Neuronal stem cell (in vitro differentiated cells): ENCODE results near the gene CHST15.

Source experiments
- DNase-seq: peaks from one replicate; pipeline ENCODE4 v3.0.0-alpha.2; 2013; ENCODE audit warnings: low spot score
- H2AFZ ChIP-seq: one replicate; pipeline ENCODE4 v1.6.1; 2013; ENCODE audit warnings: mild to moderate bottlenecking, low read length, inconsistent platforms
- H2AK5ac ChIP-seq: 2 replicates; pipeline ENCODE4 v1.6.1; 2013; ENCODE audit warnings: low read depth, mild to moderate bottlenecking, inconsistent platforms, low read length, moderate library complexity, mixed read lengths
- H2BK120ac ChIP-seq: 2 replicates; pipeline ENCODE4 v1.6.1; 2013; ENCODE audit warnings: low read depth, mild to moderate bottlenecking, inconsistent platforms, low read length, moderate library complexity, mixed read lengths
- H2BK12ac ChIP-seq: one replicate; pipeline ENCODE4 v1.6.1; 2013; ENCODE audit warnings: low read length, inconsistent platforms
- H2BK15ac ChIP-seq: 2 replicates; pipeline ENCODE4 v1.6.1; 2013; ENCODE audit warnings: mild to moderate bottlenecking, low read length, inconsistent platforms, mixed read lengths
- H2BK5ac ChIP-seq: one replicate; pipeline ENCODE4 v1.6.1; 2013; ENCODE audit warnings: inconsistent platforms, mild to moderate bottlenecking, low read length, moderate library complexity
- H3K14ac ChIP-seq: one replicate; pipeline ENCODE4 v1.6.1; 2013; ENCODE audit warnings: low read length, inconsistent platforms
- H3K18ac ChIP-seq: 2 replicates; pipeline ENCODE4 v1.6.1; 2013; ENCODE audit warnings: low read length, inconsistent platforms
- H3K23ac ChIP-seq: 2 replicates; pipeline ENCODE4 v1.6.1; 2013; ENCODE audit warnings: low read depth, mild to moderate bottlenecking, mixed read lengths, low read length, inconsistent platforms; ENCODE audit not compliant: poor library complexity
- H3K27ac ChIP-seq: replicated peaks from 3 replicates; pipeline ENCODE4 v1.5.1; 2013; ENCODE audit warnings: low read length, inconsistent platforms
- H3K27me3 ChIP-seq, 3 experiments: 2 replicates each; pipeline ENCODE4 v1.6.1; 2013; ENCODE audit warnings: low read length in 3 of 3, mild to moderate bottlenecking in 2 of 3, inconsistent platforms in 1 of 3, low read depth in 1 of 3, mixed read lengths in 1 of 3, moderate library complexity in 1 of 3; ENCODE audit not compliant: control insufficient read depth in 3 of 3, insufficient read depth in 3 of 3
- H3K36me3 ChIP-seq, 2 donors: replicated peaks in 1 of 2; 2 replicates each; pipeline ENCODE4 v1.6.1; 2013; ENCODE audit warnings: low read length in 2 of 2; ENCODE audit not compliant: control insufficient read depth in 2 of 2, insufficient read depth in 2 of 2
- H3K4ac ChIP-seq: 2 replicates; pipeline ENCODE4 v1.6.1; 2013; ENCODE audit warnings: inconsistent platforms, mild to moderate bottlenecking, low read length, moderate library complexity
- H3K4me1 ChIP-seq, 2 donors: 1 replicate in 1 of 2; 2 replicates in 1 of 2; pipeline ENCODE4 v1.6.1; 2013; ENCODE audit warnings: low read length in 2 of 2, low read depth in 1 of 2; ENCODE audit not compliant: control insufficient read depth in 2 of 2, insufficient read depth in 1 of 2
- H3K4me2 ChIP-seq: one replicate; pipeline ENCODE4 v1.6.1; 2013; ENCODE audit warnings: mild to moderate bottlenecking, low read length, inconsistent platforms; ENCODE audit not compliant: insufficient read depth, poor library complexity, severe bottlenecking
- H3K4me3 ChIP-seq, 2 donors: 2 replicates each; pipeline ENCODE4 v1.5.1; 2013; ENCODE audit warnings: low read length in 2 of 2, mild to moderate bottlenecking in 2 of 2, inconsistent platforms in 1 of 2, moderate library complexity in 1 of 2
- H3K79me1 ChIP-seq: one replicate; pipeline ENCODE4 v1.6.1; 2013; ENCODE audit warnings: low read depth, mild to moderate bottlenecking, inconsistent platforms, low read length, moderate library complexity
- H3K9ac ChIP-seq: one replicate; pipeline ENCODE4 v1.6.1; 2013; ENCODE audit warnings: mild to moderate bottlenecking, low read depth, low read length, inconsistent platforms; ENCODE audit not compliant: poor library complexity
- H3K9me3 ChIP-seq, 2 donors: replicated peaks in 1 of 2; 2 replicates each; pipeline versions ENCODE3 to v1.6.1; 2013; ENCODE audit warnings: low read length in 2 of 2, mild to moderate bottlenecking in 2 of 2, inconsistent platforms in 1 of 2, low read depth in 1 of 2, mixed read lengths in 1 of 2, moderate library complexity in 1 of 2; ENCODE audit not compliant: control insufficient read depth in 2 of 2, insufficient read depth in 1 of 2
- H4K8ac ChIP-seq: one replicate; pipeline ENCODE4 v1.6.1; 2013; ENCODE audit warnings: low read depth, mild to moderate bottlenecking, inconsistent platforms, low read length, moderate library complexity
- H4K91ac ChIP-seq: one replicate; pipeline ENCODE4 v1.6.1; 2013; ENCODE audit warnings: low read length, low read depth, mild to moderate bottlenecking, inconsistent platforms; ENCODE audit not compliant: poor library complexity
- WGBS, 2 donors: extraction: QIAGEN DNeasy Blood & Tissue Kit; methylation state at CpG; one replicate each; pipeline ENCODE4 v1.1.7; 2013; ENCODE audit warnings: missing lambda C conversion rate in 2 of 2, mixed read lengths in 1 of 2; ENCODE audit not compliant: insufficient read length in 2 of 2, insufficient replicate concordance in 1 of 2; ENCODE audit errors: extremely low coverage in 2 of 2; 5-methylcytosine and 5-hydroxymethylcytosine counted together

The CHST15 gene

GRCh38 chr10:124028700-124029480 lies 64.5 kb downstream of the CHST15 start:
- no peak overlapping the region for H2BK12ac ChIP-seq
- no CpG with 5 or more reads among the region's 14 CpGs for WGBS, 2 donors
- H2BK120ac ChIP-seq, result no peak overlapping the region
- peaks cover 0 to 4% of the 10 kb centered on the region in 2 donors for H3K4me1 ChIP-seq
- H3K36me3 ChIP-seq, result peaks cover 0 to 8% of the 10 kb centered on the region in 2 donors
- H3K4me3 ChIP-seq, result no peak overlapping the region
- no peak overlapping the region for H3K14ac ChIP-seq
- no peaks in the 10 kb centered on the region for H3K79me1 ChIP-seq
- H4K8ac ChIP-seq, result no peak overlapping the region
- no peak overlapping the region for H3K18ac ChIP-seq
- no peak overlapping the region for H3K4ac ChIP-seq
- peak overlapping the region; percentile 27 for H2BK15ac ChIP-seq
- H3K4me2 ChIP-seq, result no peak overlapping the region
- no peak overlapping the region for H3K27ac ChIP-seq
- no peak overlapping the region for H2AFZ ChIP-seq
- no peak overlapping the region for H4K91ac ChIP-seq
- H2BK5ac ChIP-seq, result no peak overlapping the region
- no peaks in the 10 kb centered on the region for H3K27me3 ChIP-seq
- no peak overlapping the region for H3K23ac ChIP-seq
- H3K9ac ChIP-seq, result no peak overlapping the region
- peak overlapping the region; percentile 23 for H2AK5ac ChIP-seq
- no peak for DNase-seq
- no peaks in the 10 kb centered on the region for H3K9me3 ChIP-seq

DNA sequence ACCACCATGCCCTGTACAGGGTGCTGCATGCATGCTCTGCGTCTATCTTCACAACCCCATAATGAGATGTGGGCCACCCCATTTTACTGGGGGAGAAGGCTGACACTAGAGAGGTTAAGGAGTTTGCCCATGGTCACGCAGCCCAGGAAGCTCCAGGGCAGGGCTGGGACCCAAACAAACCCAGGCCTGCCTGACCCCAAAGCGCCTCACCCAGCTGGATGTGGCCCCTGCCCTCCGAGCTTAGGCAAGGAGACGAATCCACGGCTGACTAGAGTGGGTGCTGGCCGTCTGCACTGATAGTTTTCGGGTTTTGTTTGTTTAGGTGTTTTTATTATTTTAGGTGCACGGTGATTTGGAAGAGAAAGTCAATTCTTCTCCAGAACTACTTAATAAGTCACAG lies 65.7 kb downstream of the CHST15 start:
- H3K4me2 ChIP-seq, result no peak overlapping the region
- no peak for DNase-seq
- no peaks in the 10 kb centered on the region for H3K9me3 ChIP-seq
- no peak overlapping the region for H2AFZ ChIP-seq
- no peak overlapping the region for H3K4me3 ChIP-seq
- no peak overlapping the region for H2BK5ac ChIP-seq
- H3K23ac ChIP-seq, result no peak overlapping the region
- H3K4me1 ChIP-seq, result peaks cover 0 to 4% of the 10 kb centered on the region in 2 donors
- no peak overlapping the region for H2BK15ac ChIP-seq
- no peak overlapping the region for H2BK120ac ChIP-seq
- no CpG with 5 or more reads among the region's 9 CpGs for WGBS, 2 donors
- H3K4ac ChIP-seq, result no peak overlapping the region
- H3K36me3 ChIP-seq, result peaks cover 0 to 8% of the 10 kb centered on the region in 2 donors
- H3K27me3 ChIP-seq, result no peaks in the 10 kb centered on the region
- no peak overlapping the region for H2AK5ac ChIP-seq
- H3K27ac ChIP-seq, result no peak overlapping the region
- H2BK12ac ChIP-seq, result no peak overlapping the region
- no peaks in the 10 kb centered on the region for H3K79me1 ChIP-seq
- peak overlapping the region; percentile 14 for H3K18ac ChIP-seq
- H4K8ac ChIP-seq, result no peak overlapping the region
- H3K9ac ChIP-seq, result no peak overlapping the region
- no peak overlapping the region for H4K91ac ChIP-seq
- H3K14ac ChIP-seq, result no peak overlapping the region

- Histone ChIP-seq H3K4me1 (peaks cover 0 to 4% of the 10 kb centered on the region in 2 donors), H3K4me2 (no peak overlapping the region), H3K9ac (no peak overlapping the region), H2AK5ac (peak overlapping the region; percentile 46), H3K9me3 (no peaks in the 10 kb centered on the region), H4K8ac (no peak overlapping the region), H3K4ac (no peak overlapping the region), H3K23ac (no peak overlapping the region), H3K27me3 (no peaks in the 10 kb centered on the region), H3K4me3 (no peak overlapping the region), H2AFZ (no peak overlapping the region), H3K79me1 (no peaks in the 10 kb centered on the region), H2BK5ac (no peak overlapping the region), H3K36me3 (peaks cover 0 to 8% of the 10 kb centered on the region in 2 donors), H2BK15ac (peak overlapping the region; percentile 38), H3K18ac (no peak overlapping the region), H2BK120ac (no peak overlapping the region), H3K14ac (no peak overlapping the region), H3K27ac (no peak overlapping the region), H2BK12ac (no peak overlapping the region), H4K91ac (peak overlapping the region; percentile 3)
- no peak for DNase-seq
- no CpG with 5 or more reads among the region's 12 CpGs for WGBS, 2 donors
These were observed 66.3 kb downstream of the CHST15 start for GRCh38 chr10:124027031-124027611.

GRCh38 chr10:124026589-124026939 lies 66.8 kb downstream of the CHST15 start:
- no peak overlapping the region for H2BK120ac ChIP-seq
- peaks cover 0 to 8% of the 10 kb centered on the region in 2 donors for H3K36me3 ChIP-seq
- H2AFZ ChIP-seq, result no peak overlapping the region
- peak overlapping the region; percentile 49 for H3K14ac ChIP-seq
- H2BK15ac ChIP-seq, result peak overlapping the region; percentile 38
- no peaks in the 10 kb centered on the region for H3K9me3 ChIP-seq
- no peak overlapping the region for H3K9ac ChIP-seq
- no peak overlapping the region for H3K27ac ChIP-seq
- peak overlapping the region; percentile 46 for H2AK5ac ChIP-seq
- DNase-seq, result no peak
- H3K4me1 ChIP-seq, result peaks cover 0 to 6% of the 10 kb centered on the region in 2 donors
- H3K4ac ChIP-seq, result no peak overlapping the region
- H4K8ac ChIP-seq, result no peak overlapping the region
- H4K91ac ChIP-seq, result no peak overlapping the region
- H3K79me1 ChIP-seq, result no peaks in the 10 kb centered on the region
- H3K4me2 ChIP-seq, result no peak overlapping the region
- H2BK12ac ChIP-seq, result no peak overlapping the region
- peak overlapping the region; percentile 91 for H3K18ac ChIP-seq
- H2BK5ac ChIP-seq, result no peak overlapping the region
- H3K27me3 ChIP-seq, result no peaks in the 10 kb centered on the region
- WGBS, 2 donors, result no CpG with 5 or more reads among the region's 10 CpGs
- no peak overlapping the region for H3K23ac ChIP-seq
- H3K4me3 ChIP-seq, result no peak overlapping the region
